OCI-LY3 (cell line): ENCODE data around the gene CACNA1B.

ENCODE experiments used
- EZH2phosphoT487 ChIP-seq: fragments of 200-600 bp; shearing (Covaris generic); IDR thresholded peaks from 2 replicates; pipeline ENCODE4 v1.6.1; 2018; ENCODE audit warnings: antibody characterized with exemption, mixed run types, low read depth
- TF ChIP-seq, protein P1 (sequence below): fragments of 200-600, 300-600 bp; sonication (generic); IDR thresholded peaks from 2 replicates; pipeline ENCODE4 v1.5.1; 2014; ENCODE audit warnings: antibody characterized with exemption, low read length, low read depth

DNA sequence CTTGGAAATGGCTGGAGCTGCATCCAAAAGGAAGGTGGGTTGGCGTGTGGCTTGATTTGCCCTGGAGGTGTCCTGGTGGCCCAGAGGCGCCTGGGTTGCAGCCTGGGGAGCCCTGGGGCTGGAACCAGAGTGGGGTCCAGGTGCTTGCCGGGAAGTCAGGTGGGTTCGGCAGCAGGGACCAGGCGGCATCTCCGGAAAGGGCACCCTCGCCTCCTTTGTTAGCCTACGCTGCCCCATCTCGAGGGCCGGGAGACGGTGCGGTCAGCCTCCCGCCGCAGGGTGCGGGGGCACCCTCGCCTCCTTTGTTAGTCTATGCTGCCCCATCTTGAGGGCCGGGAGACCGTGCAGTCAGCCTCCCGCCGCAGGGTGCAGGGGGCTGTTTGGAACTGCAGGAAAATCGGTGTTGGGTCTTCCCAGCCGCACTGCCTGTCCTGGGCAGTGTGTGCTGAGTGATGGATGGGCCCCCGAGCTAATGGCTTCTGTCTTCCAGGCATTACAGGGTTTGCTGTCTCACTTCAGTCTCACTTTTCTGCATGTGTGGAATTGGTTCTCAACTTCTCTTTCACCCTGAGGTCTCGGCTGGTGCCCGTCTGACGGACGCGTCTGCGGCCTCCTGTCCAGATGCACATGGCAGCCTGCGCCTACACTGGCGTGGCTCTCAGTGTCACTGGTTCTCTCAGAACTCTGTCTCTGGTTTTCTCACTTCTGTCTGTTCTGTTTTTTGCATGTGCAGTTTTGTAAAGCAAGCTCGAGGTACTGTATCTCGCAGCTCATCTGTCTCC is 139.0 kb downstream of the CACNA1B start:
- TF ChIP-seq EZH2phosphoT487 = no peak
- TF ChIP-seq, protein P1, sequence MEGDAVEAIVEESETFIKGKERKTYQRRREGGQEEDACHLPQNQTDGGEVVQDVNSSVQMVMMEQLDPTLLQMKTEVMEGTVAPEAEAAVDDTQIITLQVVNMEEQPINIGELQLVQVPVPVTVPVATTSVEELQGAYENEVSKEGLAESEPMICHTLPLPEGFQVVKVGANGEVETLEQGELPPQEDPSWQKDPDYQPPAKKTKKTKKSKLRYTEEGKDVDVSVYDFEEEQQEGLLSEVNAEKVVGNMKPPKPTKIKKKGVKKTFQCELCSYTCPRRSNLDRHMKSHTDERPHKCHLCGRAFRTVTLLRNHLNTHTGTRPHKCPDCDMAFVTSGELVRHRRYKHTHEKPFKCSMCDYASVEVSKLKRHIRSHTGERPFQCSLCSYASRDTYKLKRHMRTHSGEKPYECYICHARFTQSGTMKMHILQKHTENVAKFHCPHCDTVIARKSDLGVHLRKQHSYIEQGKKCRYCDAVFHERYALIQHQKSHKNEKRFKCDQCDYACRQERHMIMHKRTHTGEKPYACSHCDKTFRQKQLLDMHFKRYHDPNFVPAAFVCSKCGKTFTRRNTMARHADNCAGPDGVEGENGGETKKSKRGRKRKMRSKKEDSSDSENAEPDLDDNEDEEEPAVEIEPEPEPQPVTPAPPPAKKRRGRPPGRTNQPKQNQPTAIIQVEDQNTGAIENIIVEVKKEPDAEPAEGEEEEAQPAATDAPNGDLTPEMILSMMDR = no peak
